HEK293 (cell line): Measurements from ENCODE around the gene HEG1.

Experiments
- CTCF ChIA-PET: fragments of 350-600 bp; formaldehyde crosslinking; extraction: SDS; loops from one replicate; lab custom pipeline; 2021; ENCODE audit warnings: antibody characterized with exemption; lab: Yijun Ruan, JAX
- POLR2A ChIA-PET: fragments of 300-600 bp; formaldehyde crosslinking; extraction: SDS; loops from one replicate; lab custom pipeline; 2020; ENCODE audit warnings: antibody characterized with exemption, inconsistent platforms; lab: Yijun Ruan, JAX
- H3K27ac ChIP-seq: fragments of 200-500 bp; sonication (Bioruptor generic); 2 replicates; pipeline ENCODE4 v1.5.1; 2014; ENCODE audit warnings: low read depth, low read length, control low read depth, inconsistent platforms; ENCODE audit errors: extremely low read depth
- H3K36me3 ChIP-seq, 2 experiments: fragments of 200-500 bp in 1 of 2; sonication (Bioruptor generic) in 1 of 2; 1 replicate in 1 of 2; 2 replicates in 1 of 2; pipeline ENCODE4 v1.5.1; 2014 to 2017; ENCODE audit warnings: inconsistent platforms in 2 of 2, low read length in 2 of 2; ENCODE audit not compliant: control insufficient read depth in 2 of 2, insufficient read depth in 1 of 2
- H3K4me1 ChIP-seq: fragments of 200-500 bp; sonication (Bioruptor generic); 2 replicates; pipeline ENCODE4 v1.5.1; 2014; ENCODE audit warnings: mild to moderate bottlenecking, low read length, inconsistent platforms; ENCODE audit not compliant: control insufficient read depth, insufficient read depth
- H3K4me3 ChIP-seq: 2 replicates; pipeline ENCODE4 v1.5.1; 2011; ENCODE audit warnings: low read depth, mild to moderate bottlenecking, control low read depth, low read length, moderate library complexity
- H3K9me3 ChIP-seq: fragments of 200-500 bp; sonication (Bioruptor generic); 2 replicates; pipeline ENCODE4 v1.5.1; 2014; ENCODE audit warnings: low read depth, low read length, inconsistent platforms; ENCODE audit not compliant: control insufficient read depth, insufficient read depth
- BCL11B ChIP-seq: fragments of 450-650 bp; formaldehyde crosslinking; IDR thresholded peaks from 2 replicates; pipeline ENCODE4 v1.5.1; 2016; ENCODE audit warnings: low read depth, missing biosample characterization, missing genetic modification characterization
- GLI2 ChIP-seq: fragments of 450-650 bp; formaldehyde crosslinking; IDR thresholded peaks from 2 replicates; pipeline ENCODE4; 2017; ENCODE audit warnings: missing biosample characterization, missing genetic modification characterization, low read depth, borderline replicate concordance
- GLI4 ChIP-seq: fragments of 450-650 bp; formaldehyde crosslinking; IDR thresholded peaks from 2 replicates; pipeline ENCODE4 v1.5.1; 2016; ENCODE audit warnings: missing biosample characterization, missing genetic modification characterization
- GLIS2 ChIP-seq: fragments of 450-650 bp; formaldehyde crosslinking; IDR thresholded peaks from 2 replicates; pipeline ENCODE4 v1.5.1; 2016; ENCODE audit warnings: missing biosample characterization, missing genetic modification characterization
- HOXC10 ChIP-seq: sonication (generic); formaldehyde crosslinking; IDR thresholded peaks from 2 replicates; pipeline ENCODE4 v1.8.1; 2023; ENCODE audit warnings: mild to moderate bottlenecking, missing genetic modification reagents
- IKZF3 ChIP-seq: fragments of 450-650 bp; IDR thresholded peaks from 2 replicates; pipeline ENCODE4 v1.5.0; 2018; ENCODE audit warnings: missing biosample characterization, mild to moderate bottlenecking, missing genetic modification characterization, moderate library complexity
- KLF10 ChIP-seq: fragments of 450-650 bp; IDR thresholded peaks from 2 replicates; pipeline ENCODE4 v1.5.1; 2018; ENCODE audit warnings: missing biosample characterization, mild to moderate bottlenecking, missing genetic modification characterization
- PRDM1 ChIP-seq: fragments of 450-650 bp; formaldehyde crosslinking; IDR thresholded peaks from 2 replicates; pipeline ENCODE4; 2016; ENCODE audit warnings: missing biosample characterization, missing genetic modification characterization
- SALL2 ChIP-seq: fragments of 450-650 bp; formaldehyde crosslinking; IDR thresholded peaks from 2 replicates; pipeline ENCODE4 v1.5.0; 2017; ENCODE audit warnings: missing biosample characterization, mild to moderate bottlenecking, missing genetic modification characterization, borderline replicate concordance
- ZNF132 ChIP-seq: fragments of 450-650 bp; formaldehyde crosslinking; IDR thresholded peaks from 2 replicates; pipeline ENCODE4 v1.5.1; 2017; ENCODE audit warnings: missing biosample characterization, missing genetic modification characterization, borderline replicate concordance
- ZNF133 ChIP-seq: fragments of 450-650 bp; formaldehyde crosslinking; IDR thresholded peaks from 2 replicates; pipeline ENCODE4 v1.5.1; 2016; ENCODE audit warnings: missing biosample characterization, missing genetic modification characterization
- ZNF146 ChIP-seq: fragments of 450-650 bp; formaldehyde crosslinking; IDR thresholded peaks from 2 replicates; pipeline ENCODE4 v1.5.1; 2016; ENCODE audit warnings: missing biosample characterization, missing genetic modification characterization
- ZNF280C ChIP-seq: fragments of 450-650 bp; formaldehyde crosslinking; IDR thresholded peaks from 2 replicates; pipeline ENCODE4 v1.5.1; 2016; ENCODE audit warnings: missing biosample characterization, missing genetic modification characterization
- ZNF292 ChIP-seq: fragments of 450-650 bp; formaldehyde crosslinking; IDR thresholded peaks from 2 replicates; pipeline ENCODE4 v1.5.1; 2016; ENCODE audit warnings: low read depth, missing biosample characterization, missing genetic modification characterization, borderline replicate concordance
- ZNF311 ChIP-seq: fragments of 450-650 bp; formaldehyde crosslinking; IDR thresholded peaks from 2 replicates; pipeline ENCODE4 v1.5.1; 2017; ENCODE audit warnings: missing biosample characterization, missing genetic modification characterization, borderline replicate concordance
- ZNF335 ChIP-seq: fragments of 450-650 bp; formaldehyde crosslinking; conservative IDR thresholded peaks from 2 replicates; pipeline ENCODE4 v1.5.1; 2016; ENCODE audit warnings: missing biosample characterization, missing genetic modification characterization
- ZNF37A ChIP-seq: fragments of 450-650 bp; IDR thresholded peaks from 2 replicates; pipeline ENCODE4 v1.5.1; 2018; ENCODE audit warnings: missing biosample characterization, missing genetic modification characterization
- ZNF394 ChIP-seq: fragments of 450-650 bp; formaldehyde crosslinking; IDR thresholded peaks from 2 replicates; pipeline ENCODE4 v1.5.1; 2016; ENCODE audit warnings: missing biosample characterization, missing genetic modification characterization, mild to moderate bottlenecking, moderate library complexity, borderline replicate concordance
- ZNF398 ChIP-seq: fragments of 450-650 bp; formaldehyde crosslinking; IDR thresholded peaks from 2 replicates; pipeline ENCODE4 v1.5.1; 2017; ENCODE audit warnings: missing biosample characterization, missing genetic modification characterization
- ZNF473 ChIP-seq: fragments of 450-650 bp; formaldehyde crosslinking; IDR thresholded peaks from 2 replicates; pipeline ENCODE4 v1.5.1; 2017; ENCODE audit warnings: missing biosample characterization, missing genetic modification characterization
- ZNF580 ChIP-seq: fragments of 450-650 bp; formaldehyde crosslinking; IDR thresholded peaks from 2 replicates; pipeline ENCODE4 v1.5.1; 2016; ENCODE audit warnings: missing biosample characterization, missing genetic modification characterization
- ZNF623 ChIP-seq: fragments of 450-650 bp; formaldehyde crosslinking; IDR thresholded peaks from 2 replicates; pipeline ENCODE4 v1.5.1; 2016; ENCODE audit warnings: missing biosample characterization, missing genetic modification characterization
- ZNF639 ChIP-seq: fragments of 450-650 bp; formaldehyde crosslinking; IDR thresholded peaks from 2 replicates; pipeline ENCODE4 v1.5.1; 2016; ENCODE audit warnings: missing biosample characterization, missing genetic modification characterization
- ZNF660 ChIP-seq: fragments of 450-650 bp; IDR thresholded peaks from 2 replicates; pipeline ENCODE4 v1.5.1; 2018; ENCODE audit warnings: missing biosample characterization, mild to moderate bottlenecking, missing genetic modification characterization
- ZNF707 ChIP-seq: fragments of 450-650 bp; formaldehyde crosslinking; IDR thresholded peaks from 2 replicates; pipeline ENCODE4 v1.5.1; 2016; ENCODE audit warnings: missing biosample characterization, missing genetic modification characterization
- ZNF76 ChIP-seq: fragments of 450-650 bp; formaldehyde crosslinking; IDR thresholded peaks from 2 replicates; pipeline ENCODE4; 2016; ENCODE audit warnings: low read depth, missing biosample characterization, missing genetic modification characterization, borderline replicate concordance
- ZNF768 ChIP-seq: fragments of 450-650 bp; formaldehyde crosslinking; IDR thresholded peaks from 2 replicates; pipeline ENCODE4 v1.5.1; 2018; ENCODE audit warnings: missing biosample characterization, mild to moderate bottlenecking, missing genetic modification characterization
- ZSCAN16 ChIP-seq: fragments of 450-650 bp; formaldehyde crosslinking; IDR thresholded peaks from 2 replicates; pipeline ENCODE4 v1.5.1; 2016; ENCODE audit warnings: missing biosample characterization, missing genetic modification characterization

HEG1 gene

GRCh38 chr3:124935794-124936542 lies 119.8 kb downstream of the HEG1 start (continued):
- TF ChIP-seq GLI4 (no peak), SALL2 (tag by site-specific recombination) (no peak), ZNF394 (tag by site-specific recombination) (no peak), ZNF335 (tag by site-specific recombination) (no peak), ZNF311 (no peak)

- H3K36me3 ChIP-seq, result no peaks in the 10 kb centered on the region
- H3K27ac ChIP-seq, result no peak overlapping the region
- no peak overlapping the region for H3K4me3 ChIP-seq
- no peaks in the 10 kb centered on the region for H3K4me1 ChIP-seq
- TF ChIP-seq KLF10 (no peak), ZNF623 (tag by site-specific recombination) (no peak), ZNF146 (tag by site-specific recombination) (no peak), ZNF580 (tag by site-specific recombination) (no peak), PRDM1 (tag by site-specific recombination) (no peak), HOXC10 (CRISPR knock-in tag) (no peak), ZNF660 (tag by site-specific recombination) (no peak), ZNF280C (tag by site-specific recombination) (no peak), ZNF133 (tag by site-specific recombination) (no peak), ZNF132 (tag by site-specific recombination) (no peak), ZNF707 (tag by site-specific recombination) (no peak), ZNF76 (no peak)
- no peaks in the 10 kb centered on the region for H3K9me3 ChIP-seq
- POLR2A ChIA-PET, result no interaction called here
- CTCF ChIA-PET, result interaction anchor here (0.6 to 1.3 kb wide), 3 partner anchors 243 to 1918 kb away, joined by 3 to 7 read pairs (median 4); no protein-coding TSS in a partner anchor
These were observed 120.5 kb downstream of the HEG1 start for GRCh38 chr3:124935264-124935663.

GRCh38 chr3:124934577-124934976 lies 121.2 kb downstream of the HEG1 start, which contains the start of gene MUC13:
Gene MUC13 (minus strand): TSS chr3:124934751. CDS start chr3:124934712, 39 bp downstream.
- ChIA-PET POLR2A (no interaction called here), CTCF (interaction anchor here (0.6 to 1.3 kb wide), 3 partner anchors 229 to 1918 kb away, joined by 3 to 7 read pairs (median 4); no protein-coding TSS in a partner anchor)
- Histone ChIP-seq H3K4me1 (no peaks in the 10 kb centered on the region), H3K36me3 (no peaks in the 10 kb centered on the region), H3K9me3 (no peaks in the 10 kb centered on the region), H3K4me3 (no peak within 1 kb of the TSS), H3K27ac (no peak within 1 kb of the TSS)
- TF ChIP-seq ZNF37A (tag by site-specific recombination), result no peak
- TF ChIP-seq ZNF398 (tag by site-specific recombination), result no peak
- no peak for TF ChIP-seq GLI2 (tag by site-specific recombination)
- TF ChIP-seq ZNF146 (tag by site-specific recombination), result no peak
- no peak for TF ChIP-seq ZNF292 (tag by site-specific recombination)
- no peak for TF ChIP-seq ZNF768 (tag by site-specific recombination)
- no peak for TF ChIP-seq ZNF639
- TF ChIP-seq BCL11B (tag by site-specific recombination), result no peak
- TF ChIP-seq IKZF3, result no peak
- TF ChIP-seq GLIS2, result no peak
- TF ChIP-seq ZSCAN16, result no peak
- TF ChIP-seq ZNF473, result no peak
